KBM-7 (cell line): ENCODE measurements around the gene COPS6.

ENCODE experiments used
- DNase-seq: peaks from one replicate; pipeline ENCODE4 v3.0.0-alpha.2; 2015
- in situ Hi-C: fragments of 300-500 bp; cut with MboI; formaldehyde crosslinking; loops from 2 replicates; pipeline ENCODE4 v1.14.3; 2020; ENCODE audit warnings: low sequenced_read_pairs, low pct_unique_long_range_greater_than_20kb, mixed read lengths

The COPS6 gene

GRCh38 chr7:100098913-100099312, 10.1 kb downstream of the COPS6 start:
- DNase-seq = no peak
- in situ Hi-C loops = no loop called here

DNA sequence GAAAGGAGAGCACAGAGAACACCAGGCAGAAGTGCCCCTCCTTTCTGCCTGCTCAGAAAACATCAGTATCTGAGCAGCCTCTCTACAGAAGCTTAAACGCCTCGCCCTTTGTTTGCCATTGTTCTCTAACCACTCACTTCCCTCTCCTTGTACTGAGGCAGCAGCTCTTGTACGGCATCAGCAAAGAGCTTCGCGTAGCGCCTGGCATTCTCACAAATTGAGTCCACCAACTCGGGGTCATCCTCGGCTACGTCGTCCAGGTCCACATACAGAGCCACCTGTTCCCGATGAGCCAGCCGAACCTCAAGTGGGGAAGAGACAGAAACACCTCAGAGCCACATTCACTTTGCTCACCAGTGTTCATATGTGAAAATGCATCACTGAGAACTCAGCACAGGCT, 10.7 kb downstream of the COPS6 start:
- in situ Hi-C loops = no loop called here
- DNase-seq = no peak

DNA sequence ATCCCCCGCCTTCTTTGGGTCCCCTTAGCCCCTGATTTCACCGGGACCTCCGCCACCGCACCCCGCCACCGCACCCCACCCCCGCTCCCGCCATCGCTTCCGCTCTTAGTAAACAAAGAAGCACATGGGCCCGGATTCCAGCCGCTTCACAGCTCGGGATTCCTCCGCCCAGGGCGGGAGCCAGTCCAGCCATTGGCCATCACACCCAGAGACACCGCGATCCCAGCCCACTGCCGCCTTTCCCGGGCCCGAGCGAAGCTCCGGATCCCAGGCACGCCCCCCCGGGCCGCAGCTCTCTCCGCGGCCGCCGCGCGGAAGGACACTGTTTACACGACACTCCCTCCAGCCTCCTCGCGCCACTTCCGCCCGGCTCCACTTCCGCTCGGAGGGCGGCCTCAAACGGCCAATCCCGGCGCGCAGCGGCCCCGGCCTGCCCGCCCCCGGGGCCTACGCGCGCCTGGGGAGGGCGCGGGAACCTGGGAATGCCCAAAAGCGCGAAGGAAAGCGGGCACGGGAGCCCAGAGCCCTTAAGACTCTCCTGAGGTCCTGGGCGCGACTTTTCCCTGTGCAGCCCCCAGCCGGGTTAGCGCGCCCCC, 11.7 kb downstream of the COPS6 start:
- DNase-seq = peak; percentile 90

DNA sequence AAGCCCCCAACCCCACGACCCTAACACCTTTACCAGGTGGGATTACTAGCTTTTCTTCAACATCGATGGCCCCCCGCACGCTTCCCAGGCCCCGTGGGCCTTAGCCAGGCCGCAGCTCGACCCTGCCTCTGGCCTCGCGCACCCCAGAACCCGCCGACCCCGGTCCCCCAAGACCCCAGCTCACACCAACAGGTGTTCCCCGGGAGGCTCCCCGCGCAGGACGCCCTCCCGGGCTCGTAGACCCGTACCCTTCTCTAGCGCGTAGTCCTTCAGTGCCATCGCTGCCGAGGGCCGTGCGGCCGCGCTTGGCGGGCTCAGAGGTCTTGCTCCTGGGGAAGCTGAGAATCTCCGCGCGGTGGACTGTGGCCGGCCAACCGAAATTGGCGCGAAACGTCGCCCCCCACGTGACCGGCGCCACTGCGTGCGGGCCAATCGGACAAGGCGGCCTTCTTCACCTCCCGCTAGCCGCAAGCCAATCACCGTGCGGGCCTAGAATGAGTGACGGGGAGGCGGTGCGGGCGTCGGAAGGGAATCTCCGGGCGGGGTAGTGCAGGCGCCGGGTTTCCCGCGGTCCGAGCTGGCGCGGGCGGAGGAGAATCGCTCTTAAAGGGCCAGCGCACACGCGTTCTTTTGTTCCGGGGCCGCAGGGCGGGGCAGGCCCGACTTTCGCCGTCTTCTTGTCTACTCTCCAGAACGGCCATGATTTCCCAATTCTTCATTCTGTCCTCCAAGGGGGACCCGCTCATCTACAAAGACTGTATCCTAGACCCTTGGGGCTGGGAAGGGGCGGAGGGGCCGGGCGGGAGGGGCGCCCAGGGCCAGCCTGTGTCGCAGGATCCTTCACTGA, 12.5 kb downstream of the COPS6 start, which contains the start of the genes AP4M1 and MCM7:
Gene AP4M1, plus strand, starts transcription at position 628 of the 847 bp plus-strand sequence. Its CDS starts 72 bp downstream, at position 700.
Gene MCM7, minus strand, starts transcription at position 382 of the 847 bp plus-strand sequence. Its CDS starts 103 bp downstream, at position 279.
- DNase-seq = peak; percentile 99
- in situ Hi-C loops = no loop called here

More for the DNA sequence above, 11.7 kb downstream of the COPS6 start:
- in situ Hi-C loops = no loop called here

- in situ Hi-C loops = no loop called here
- DNase-seq = no peak
Measured at GRCh38 chr7:100102950-100103840, 14.4 kb downstream of the COPS6 start.

GRCh38 chr7:100105534-100105933, 16.8 kb downstream of the COPS6 start:
- DNase-seq = no peak
- in situ Hi-C loops = no loop called here

GRCh38 chr7:100106633-100107032, 17.9 kb downstream of the COPS6 start:
- in situ Hi-C loops = no loop called here
- DNase-seq = no peak

DNA sequence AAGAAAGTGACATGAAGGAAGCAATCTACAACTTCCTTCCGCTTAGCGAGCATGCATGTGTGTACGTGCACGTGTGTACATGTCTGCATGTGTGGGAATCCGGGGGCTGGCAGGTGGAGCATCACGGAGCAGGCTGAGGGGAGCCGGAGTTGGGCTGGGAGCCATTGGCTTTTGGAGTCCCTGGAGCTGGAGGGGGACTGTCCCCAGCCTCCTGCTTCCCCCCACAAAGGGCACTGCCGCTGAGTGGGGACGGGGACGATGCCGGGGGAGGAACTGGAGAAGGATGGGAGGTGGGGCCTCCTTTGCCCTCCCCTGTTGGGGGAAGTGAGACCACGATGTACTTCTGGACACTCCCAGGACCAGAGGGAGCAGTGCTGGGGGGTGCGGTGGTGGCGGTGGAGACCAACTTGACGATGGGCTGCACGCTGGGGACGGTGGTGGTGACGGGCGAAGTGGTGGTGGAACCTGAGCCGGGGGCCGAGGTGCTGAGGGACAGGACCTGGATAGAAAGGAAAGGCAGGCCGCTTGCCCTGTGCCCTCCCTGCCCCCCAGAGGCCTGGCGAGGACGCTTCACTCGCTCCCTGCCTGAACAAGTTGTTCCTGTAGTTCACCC, 18.5 kb downstream of the COPS6 start:
- DNase-seq = no peak
- in situ Hi-C loops = no loop called here

- in situ Hi-C loops = no loop called here
- DNase-seq = no peak
Measured at GRCh38 chr7:100107890-100108289, 19.1 kb downstream of the COPS6 start.

DNA sequence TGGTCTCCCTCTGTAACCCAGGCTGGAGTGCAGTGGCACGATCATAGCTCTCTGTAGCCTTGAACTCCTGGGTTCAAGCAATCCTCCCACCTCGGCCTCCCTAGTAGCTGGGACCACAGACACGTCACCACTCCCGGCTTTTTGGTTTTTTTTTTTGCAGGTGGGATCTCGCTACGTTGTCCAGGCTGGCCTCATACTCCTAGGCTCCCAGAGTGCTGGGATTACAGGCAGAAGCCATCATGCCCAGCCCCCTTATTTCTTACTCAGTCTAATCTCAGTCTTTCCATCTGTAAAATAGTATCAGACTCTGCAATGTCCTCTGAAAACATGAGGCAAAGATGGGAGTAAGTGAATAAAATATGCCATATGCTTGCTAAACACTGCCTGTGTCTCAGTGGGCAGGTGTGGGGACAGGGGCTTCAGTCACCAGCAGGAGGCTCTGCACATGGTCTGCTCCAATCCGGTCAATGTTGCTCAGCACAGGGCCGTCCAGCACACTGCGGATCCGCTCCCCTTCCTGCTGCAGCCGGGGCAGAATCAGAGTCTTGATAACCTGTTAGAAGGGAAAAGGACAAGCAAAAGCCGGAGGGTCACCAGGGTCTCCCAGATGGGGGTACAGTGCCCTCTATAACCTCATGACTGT, 20.9 kb downstream of the COPS6 start:
- DNase-seq = no peak
- in situ Hi-C loops = no loop called here

GRCh38 chr7:100111156-100111555, 22.4 kb downstream of the COPS6 start:
- in situ Hi-C loops = no loop called here
- DNase-seq = no peak

- no peak for DNase-seq
- in situ Hi-C loops = no loop called here
Measured at GRCh38 chr7:100111914-100112313, 23.1 kb downstream of the COPS6 start.

DNA sequence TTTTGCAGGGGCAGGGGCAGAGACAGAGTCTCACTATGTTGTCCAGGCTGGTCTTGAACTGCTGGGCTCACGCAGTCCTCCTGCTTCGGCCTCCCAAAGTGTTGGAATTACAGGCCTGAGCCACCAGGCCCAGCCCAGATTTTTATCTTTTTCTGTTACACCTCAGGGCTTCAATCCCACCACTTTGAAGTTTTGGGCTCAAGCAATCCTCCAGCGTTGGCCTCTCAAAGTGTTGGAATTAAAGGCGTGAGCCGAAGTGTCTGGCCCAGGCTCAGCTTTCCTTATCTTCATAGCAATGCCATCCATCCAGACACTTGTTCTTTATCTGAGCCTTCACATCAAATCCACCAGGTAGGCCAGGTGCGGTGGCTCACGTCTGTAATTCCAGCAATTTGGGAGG, 26.3 kb downstream of the COPS6 start:
- in situ Hi-C loops = no loop called here
- DNase-seq = no peak

- no peak for DNase-seq
Measured at GRCh38 chr7:100118388-100119071, 29.8 kb downstream of the COPS6 start.

GRCh38 chr7:100119072-100119969, 30.6 kb downstream of the COPS6 start, which contains the start of the genes CNPY4 and TAF6:
CNPY4 (plus strand) TSS chr7:100119634; CDS start chr7:100119745, 111 bp downstream.
TAF6 (minus strand) TSS chr7:100119358; CDS start chr7:100114209, 5,149 bp downstream.
- in situ Hi-C loops = no loop called here
- peak; percentile 96 for DNase-seq

More at GRCh38 chr7:100118388-100119071, 29.8 kb downstream of the COPS6 start:
- in situ Hi-C loops = no loop called here

DNA sequence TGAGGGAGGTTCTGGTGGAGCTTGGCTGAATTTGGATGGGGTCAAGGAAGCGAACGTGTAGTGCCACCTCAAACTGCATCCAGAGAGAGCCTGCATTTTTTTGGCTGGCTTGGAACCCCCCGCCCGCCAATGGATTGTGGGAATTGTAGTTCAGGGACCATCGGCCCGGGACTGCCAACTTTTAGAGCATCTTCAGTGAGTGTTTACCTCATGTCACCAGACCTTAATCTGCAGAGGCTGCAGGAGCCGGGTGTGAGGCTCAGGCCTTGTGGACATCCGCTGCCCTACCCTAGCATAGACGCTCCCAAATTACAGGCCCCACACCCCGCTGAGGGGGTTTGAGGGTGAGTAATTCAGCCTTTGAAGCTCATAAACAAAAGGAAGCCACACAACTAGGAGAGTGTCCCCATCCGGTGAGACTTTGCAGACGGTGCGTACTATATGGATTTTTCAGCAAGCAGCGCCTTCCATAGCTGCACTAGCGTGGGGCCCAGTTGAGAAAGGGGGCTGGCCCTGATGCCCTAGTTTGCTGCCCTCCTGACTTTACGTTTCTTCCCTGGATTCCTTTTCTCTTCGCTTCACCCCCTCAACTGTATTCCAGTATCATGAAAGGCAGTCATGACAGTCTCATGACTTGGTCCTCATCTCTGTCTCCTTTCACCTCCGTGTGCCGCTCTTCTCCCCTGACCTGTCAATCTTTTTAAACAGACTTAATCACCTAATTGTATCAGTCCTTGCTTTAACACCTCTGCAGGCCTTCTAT, 31.4 kb downstream of the COPS6 start:
- in situ Hi-C loops = no loop called here
- DNase-seq = peak; percentile 74
